Right renal pelvis (tissue), 4 donors: Measurements from ENCODE around the gene ARHGAP8. TPM values are rescaled to one million over a fixed set of nuclear protein-coding genes. Genes with fewer than 3 reads are reported as not detected.
A peak's percentile ranks its signal among the peaks of the same experiment; 100 is the strongest.

Experiments
- DNase-seq, 4 donors: peaks; one replicate each; pipeline ENCODE4 v3.0.0-alpha.2; 2013; ENCODE audit warnings: low read depth in 4 of 4, low spot score in 3 of 4, missing footprints in 1 of 4
- polyA plus RNA-seq, 4 donors: library from polyadenylated mRNA; unstranded; fragments of 120-200 nt; gene quantifications; one replicate each; pipeline ENCODE4 v1.2.1, GENCODE V29; 2013; ENCODE audit not compliant: insufficient read length in 4 of 4

The ARHGAP8 gene
- polyA plus RNA-seq, 4 donors, result 25.2 to 40.4 (median 28.3) TPM

- no peak for DNase-seq
These were observed 69.5 kb downstream of the ARHGAP8 start for GRCh38 chr22:44821741-44822475.

- DNase-seq, result no peak
These were observed 70.2 kb downstream of the ARHGAP8 start for GRCh38 chr22:44822534-44822933.

- DNase-seq, result no peak
These were observed 71.0 kb downstream of the ARHGAP8 start for GRCh38 chr22:44823396-44823795.

- DNase-seq, result no peak
These were observed 71.4 kb downstream of the ARHGAP8 start for GRCh38 chr22:44823806-44824205.

- no peak for DNase-seq
These were observed 71.9 kb downstream of the ARHGAP8 start for GRCh38 chr22:44824271-44824670.

GRCh38 chr22:44825310-44826150, 73.2 kb downstream of the ARHGAP8 start:
- no peak for DNase-seq

GRCh38 chr22:44827666-44828190, 75.4 kb downstream of the ARHGAP8 start:
- no peak for DNase-seq

- no peak for DNase-seq
These were observed 75.8 kb downstream of the ARHGAP8 start for GRCh38 chr22:44828193-44828592.

GRCh38 chr22:44831885-44832284, 79.5 kb downstream of the ARHGAP8 start:
- DNase-seq, result no peak

- DNase-seq, result no peak
These were observed 81.7 kb downstream of the ARHGAP8 start for GRCh38 chr22:44834065-44834464.

- no peak for DNase-seq
These were observed 85.1 kb downstream of the ARHGAP8 start for GRCh38 chr22:44837481-44837880.

GRCh38 chr22:44838316-44839016, 86.1 kb downstream of the ARHGAP8 start:
- peak in 1 of 4 donors; percentile 5 for DNase-seq

GRCh38 chr22:44839061-44839460, 86.7 kb downstream of the ARHGAP8 start:
- no peak for DNase-seq

- no peak for DNase-seq
These were observed 87.3 kb downstream of the ARHGAP8 start for GRCh38 chr22:44839721-44840120.

- no peak for DNase-seq
These were observed 88.4 kb downstream of the ARHGAP8 start for GRCh38 chr22:44840611-44841322.

GRCh38 chr22:44842417-44842816, 90.0 kb downstream of the ARHGAP8 start:
- no peak for DNase-seq

GRCh38 chr22:44845191-44845590, 92.8 kb downstream of the ARHGAP8 start:
- DNase-seq, result no peak

GRCh38 chr22:44845796-44846720, 93.7 kb downstream of the ARHGAP8 start:
- no peak for DNase-seq

- DNase-seq, result no peak
These were observed 94.4 kb downstream of the ARHGAP8 start for GRCh38 chr22:44846726-44847275.
